Measurements from ENCODE around the gene SV2B.

- TF ChIP-seq POLR2A (IDR thresholded peaks at IDR 0.05; ENCODE audit: borderline replicate concordance, extremely low read depth, insufficient read depth, insufficient read length) (no peak), CTCF (IDR thresholded peaks at IDR 0.05 in 2 of 3, conservative IDR thresholded peaks at IDR 0.05 in 1 of 3; ENCODE audit: borderline replicate concordance in 1 of 3, insufficient read depth in 1 of 3, low read depth in 2 of 3, low read length in 2 of 3) (no peak), SRF (IDR thresholded peaks at IDR 0.05; ENCODE audit: low read depth) (no peak), CEBPB (IDR thresholded peaks at IDR 0.05; ENCODE audit: low read depth) (no peak), POLR2AphosphoS5 (IDR thresholded peaks at IDR 0.05; ENCODE audit: low read depth, low read length) (no peak), MAX (IDR thresholded peaks at IDR 0.05) (no peak), SIN3A (IDR thresholded peaks at IDR 0.05; ENCODE audit: low read depth) (no peak), YY1 (IDR thresholded peaks at IDR 0.05; ENCODE audit: extremely low read depth, insufficient replicate concordance, low read depth, low read length) (no peak), JUND (IDR thresholded peaks at IDR 0.05) (no peak), SP1 (IDR thresholded peaks at IDR 0.05; ENCODE audit: low read depth) (no peak), ELF1 (IDR thresholded peaks at IDR 0.05; ENCODE audit: borderline replicate concordance, low read depth) (no peak)
These were observed 248.9 kb downstream of the SV2B start for GRCh38 chr15:91348752-91349500.
